Endothelial cell of umbilical vein (primary cell): ENCODE results near the gene VPREB1. TPM values are rescaled to one million over a fixed set of nuclear protein-coding genes. Genes with fewer than 3 reads are reported as not detected.

Experiments used
- BruUV-seq: library from RNA; stranded (reverse); fragments of 400-500 nt; replicated peaks from 2 replicates; lab custom pipeline; 2021; lab: Mats Ljungman, UMichigan
- CTCF ChIA-PET: fragments of 300-600, 350-600 bp; sonication (Branson Sonifier 250); formaldehyde crosslinking; loops from one replicate; lab custom pipeline; 2021; ENCODE audit warnings: antibody characterized with exemption, inconsistent platforms; lab: Charles Lee
- POLR2A ChIA-PET: fragments of 300-600, 350-600 bp; sonication (Branson Sonifier 250); formaldehyde crosslinking; loops from one replicate; lab custom pipeline; 2021; ENCODE audit warnings: antibody characterized with exemption, inconsistent platforms; lab: Charles Lee
- DNase-seq: peaks from one replicate; pipeline ENCODE4 v3.0.0-alpha.2; 2011; ENCODE audit warnings: low read depth, low spot score
- FAIRE-seq: peaks from 2 replicates; lab custom pipeline; 2011; peaks lifted over from hg19 to GRCh38; lab: Jason Lieb, UNC
- H2AFZ ChIP-seq: 2 replicates; pipeline ENCODE4 v1.6.0; 2012; ENCODE audit warnings: low read depth, low read length, control low read depth, inconsistent platforms
- H3K27ac ChIP-seq: 2 replicates; pipeline ENCODE4 v1.5.1; 2011; ENCODE audit warnings: low read depth, mild to moderate bottlenecking, control low read depth, low read length, moderate library complexity; ENCODE audit not compliant: insufficient read depth
- H3K27me3 ChIP-seq, 2 experiments: 2 replicates each; pipeline versions ENCODE4 v1.6.0 to v1.6.1; 2011; ENCODE audit warnings: low read length in 2 of 2, mixed read lengths in 1 of 2; ENCODE audit not compliant: control insufficient read depth in 2 of 2, insufficient read depth in 2 of 2
- H3K36me3 ChIP-seq, 2 experiments: 2 replicates in 1 of 2; 3 replicates in 1 of 2; pipeline ENCODE4 v1.5.1; 2011; ENCODE audit warnings: low read length in 2 of 2, mild to moderate bottlenecking in 1 of 2, moderate library complexity in 1 of 2; ENCODE audit not compliant: control insufficient read depth in 2 of 2, insufficient read depth in 2 of 2; ENCODE audit errors: extremely low read depth in 1 of 2
- H3K4me1 ChIP-seq: 3 replicates; pipeline ENCODE4 v1.5.1; 2011; ENCODE audit warnings: mild to moderate bottlenecking, low read length; ENCODE audit not compliant: control insufficient read depth, insufficient read depth; ENCODE audit errors: extremely low read depth
- H3K4me2 ChIP-seq: 2 replicates; pipeline ENCODE4 v1.6.1; 2011; ENCODE audit warnings: low read length, control low read depth, mixed read lengths; ENCODE audit not compliant: insufficient read depth
- H3K4me3 ChIP-seq, 3 experiments: fragments of 200-600 bp in 1 of 3; sonication (generic), shearing (Covaris generic) in 1 of 3; replicated peaks in 1 of 3; 2 replicates each; pipeline ENCODE4 v1.5.1; 2011 to 2016; ENCODE audit warnings: control low read depth in 3 of 3, low read length in 3 of 3, mild to moderate bottlenecking in 2 of 3, inconsistent platforms in 1 of 3, low read depth in 1 of 3, moderate library complexity in 1 of 3; ENCODE audit not compliant: insufficient read depth in 1 of 3
- H3K79me2 ChIP-seq: 2 replicates; pipeline ENCODE4 v1.6.0; 2012; ENCODE audit warnings: low read length, inconsistent platforms; ENCODE audit not compliant: control insufficient read depth, insufficient read depth
- H3K9ac ChIP-seq: replicated peaks from 2 replicates; pipeline ENCODE3; 2011; ENCODE audit warnings: low read length, control low read depth; ENCODE audit not compliant: insufficient read depth; ENCODE audit errors: extremely low read depth
- H3K9me1 ChIP-seq: replicated peaks from 3 replicates; pipeline ENCODE4 v1.6.0; 2011; ENCODE audit warnings: mild to moderate bottlenecking, low read length; ENCODE audit not compliant: control insufficient read depth, insufficient read depth; ENCODE audit errors: extremely low read depth
- H3K9me3 ChIP-seq: replicated peaks from 2 replicates; pipeline ENCODE4 v1.5.1; 2012; ENCODE audit warnings: low read length, inconsistent platforms; ENCODE audit not compliant: control insufficient read depth, insufficient read depth
- H4K20me1 ChIP-seq: replicated peaks from 2 replicates; pipeline ENCODE3; 2011; ENCODE audit warnings: mild to moderate bottlenecking, low read length; ENCODE audit not compliant: control insufficient read depth, insufficient read depth; ENCODE audit errors: extremely low read depth
- EZH2 ChIP-seq: IDR thresholded peaks from 2 replicates; pipeline ENCODE4 v1.6.1; 2012; ENCODE audit warnings: borderline replicate concordance, low read depth, mild to moderate bottlenecking, moderate library complexity, low read length, inconsistent platforms; ENCODE audit not compliant: severe bottlenecking
- FOS ChIP-seq: IDR thresholded peaks from 2 replicates; pipeline ENCODE4 v1.6.1; 2011; ENCODE audit warnings: mild to moderate bottlenecking, low read length, moderate library complexity, borderline replicate concordance; ENCODE audit not compliant: insufficient read depth
- GATA2 ChIP-seq: IDR thresholded peaks from 2 replicates; pipeline ENCODE4 v1.7.0; 2011; ENCODE audit warnings: low read depth, mild to moderate bottlenecking, moderate library complexity, mixed read lengths, low read length; ENCODE audit not compliant: insufficient read length, insufficient read depth
- JUN ChIP-seq: IDR thresholded peaks from 2 replicates; pipeline ENCODE4 v1.6.1; 2011; ENCODE audit warnings: borderline replicate concordance, low read depth; ENCODE audit not compliant: insufficient read length, insufficient read depth
- MYC ChIP-seq: IDR thresholded peaks from one replicate; pipeline ENCODE4 v1.6.1; 2011; ENCODE audit warnings: mild to moderate bottlenecking, low read depth, low read length
- POLR2A ChIP-seq: IDR thresholded peaks from 2 replicates; pipeline ENCODE4 v1.6.1; 2012; ENCODE audit warnings: low read depth, mild to moderate bottlenecking, control low read depth, low read length
- POLR2AphosphoS5 ChIP-seq: IDR thresholded peaks from 2 replicates; pipeline ENCODE4 v1.6.1; 2012; ENCODE audit warnings: low read depth, mild to moderate bottlenecking, control low read depth, low read length, moderate library complexity; ENCODE audit not compliant: insufficient read depth
- dilution Hi-C: fragments of 300-500 bp; cut with MboI; formaldehyde crosslinking; loops from one replicate; pipeline ENCODE4 v1.15.0; 2019; ENCODE audit warnings: low sequenced_read_pairs; ENCODE audit not compliant: extremely low pct_ligation_motif_present
- intact Hi-C: fragments of 100-400 bp; cut with micrococcal nuclease; formaldehyde crosslinking; loops from one replicate; pipeline ENCODE4 v1.10.0; 2022
- polyA plus RNA-seq, 4 experiments: library from polyadenylated mRNA; depleted of rRNA in 3 of 4; stranded (reverse) in 3 of 4; unstranded in 1 of 4; fragments of >200 nt; gene quantifications; 2 replicates each; pipeline versions ENCODE4 v1.2.1 to v1.2.3, GENCODE V29; 2011 to 2012; ENCODE audit warnings: missing spikeins in 1 of 4
- total RNA-seq: library from RNA; stranded (reverse); gene quantifications from 2 replicates; pipeline ENCODE4 v1.2.3, GENCODE V29; 2021
- TF ChIP-seq, protein P1 (sequence below), 2 donors: IDR thresholded peaks; 1 replicate in 1 of 2; 2 replicates in 1 of 2; pipeline ENCODE4 v1.5.1; 2011; ENCODE audit warnings: low read length in 2 of 2, mild to moderate bottlenecking in 2 of 2, moderate library complexity in 2 of 2, control low read depth in 1 of 2, inconsistent platforms in 1 of 2, low read depth in 1 of 2; ENCODE audit not compliant: insufficient read depth in 1 of 2; ENCODE audit errors: extremely low read depth in 1 of 2
- TF ChIP-seq, protein P2 (sequence below): IDR thresholded peaks from 2 replicates; pipeline ENCODE4 v1.6.1; 2011; ENCODE audit not compliant: insufficient read depth, insufficient read length

The VPREB1 gene
- total and polyA plus RNA-seq, 2 donors (not counting 3 experiments of a cell fraction or from before 2014, with no cell fraction given): not detected

DNA sequence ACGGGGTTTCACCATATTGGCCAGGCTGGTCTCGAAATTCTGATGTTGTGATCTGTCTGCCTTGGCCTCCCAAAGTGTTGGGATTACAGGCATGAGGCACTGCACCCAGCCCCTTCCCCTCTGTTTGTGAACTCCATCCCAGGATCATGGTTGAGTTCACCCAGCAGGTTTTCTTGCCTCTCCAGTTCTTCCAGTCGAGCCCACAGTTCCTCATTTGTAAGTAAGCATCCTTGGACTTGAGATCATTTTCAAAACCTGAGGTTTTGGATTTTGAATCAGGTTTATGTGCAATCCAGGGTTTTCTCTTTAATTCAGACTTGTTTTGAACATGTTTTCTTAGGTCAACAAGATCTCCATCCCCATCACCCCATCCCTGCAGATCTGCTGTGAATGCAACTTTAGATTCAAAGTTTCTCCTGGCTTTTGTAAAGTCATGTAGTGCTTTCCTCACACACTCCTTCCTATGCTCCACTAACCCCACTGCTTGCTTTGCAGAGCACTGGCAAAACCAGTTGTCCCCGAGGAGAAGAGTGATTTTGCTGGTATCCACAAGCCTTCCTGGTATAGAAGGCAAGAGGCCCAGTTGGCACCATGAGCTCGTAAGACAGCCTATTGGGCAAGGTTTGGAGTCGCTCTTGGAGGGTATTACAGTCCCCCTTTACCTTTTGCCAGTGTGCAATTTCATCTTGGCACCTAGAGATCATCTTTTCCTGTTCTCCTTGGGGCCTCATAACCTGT, 14.7 kb upstream of the VPREB1 start:
- BruUV-seq: no TSS peak
- H3K79me2 ChIP-seq: no peaks in the 10 kb centered on the region
- CTCF ChIA-PET: interaction anchor here (0.9 to 1.0 kb wide), 2 partner anchors 13 to 113 kb away, joined by 3 to 4 read pairs; no protein-coding TSS in a partner anchor
- no peaks in the 10 kb centered on the region for H3K27me3 ChIP-seq
- no peaks in the 10 kb centered on the region for H3K9me3 ChIP-seq
- no peaks in the 10 kb centered on the region for H3K36me3 ChIP-seq
- H3K4me3 ChIP-seq: no peak overlapping the region
- no peak overlapping the region for H2AFZ ChIP-seq
- TF ChIP-seq FOS: no peak
- no peak for TF ChIP-seq POLR2A
- no peak for TF ChIP-seq POLR2AphosphoS5
- TF ChIP-seq JUN: no peak
- TF ChIP-seq, protein P1, sequence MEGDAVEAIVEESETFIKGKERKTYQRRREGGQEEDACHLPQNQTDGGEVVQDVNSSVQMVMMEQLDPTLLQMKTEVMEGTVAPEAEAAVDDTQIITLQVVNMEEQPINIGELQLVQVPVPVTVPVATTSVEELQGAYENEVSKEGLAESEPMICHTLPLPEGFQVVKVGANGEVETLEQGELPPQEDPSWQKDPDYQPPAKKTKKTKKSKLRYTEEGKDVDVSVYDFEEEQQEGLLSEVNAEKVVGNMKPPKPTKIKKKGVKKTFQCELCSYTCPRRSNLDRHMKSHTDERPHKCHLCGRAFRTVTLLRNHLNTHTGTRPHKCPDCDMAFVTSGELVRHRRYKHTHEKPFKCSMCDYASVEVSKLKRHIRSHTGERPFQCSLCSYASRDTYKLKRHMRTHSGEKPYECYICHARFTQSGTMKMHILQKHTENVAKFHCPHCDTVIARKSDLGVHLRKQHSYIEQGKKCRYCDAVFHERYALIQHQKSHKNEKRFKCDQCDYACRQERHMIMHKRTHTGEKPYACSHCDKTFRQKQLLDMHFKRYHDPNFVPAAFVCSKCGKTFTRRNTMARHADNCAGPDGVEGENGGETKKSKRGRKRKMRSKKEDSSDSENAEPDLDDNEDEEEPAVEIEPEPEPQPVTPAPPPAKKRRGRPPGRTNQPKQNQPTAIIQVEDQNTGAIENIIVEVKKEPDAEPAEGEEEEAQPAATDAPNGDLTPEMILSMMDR (IDR thresholded peaks at IDR 0.05; ENCODE audit: extremely low read depth in 1 of 2, insufficient read depth in 1 of 2, low read depth in 1 of 2, low read length in 2 of 2): no peak
- TF ChIP-seq, protein P2, sequence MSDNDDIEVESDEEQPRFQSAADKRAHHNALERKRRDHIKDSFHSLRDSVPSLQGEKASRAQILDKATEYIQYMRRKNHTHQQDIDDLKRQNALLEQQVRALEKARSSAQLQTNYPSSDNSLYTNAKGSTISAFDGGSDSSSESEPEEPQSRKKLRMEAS: no peak
- TF ChIP-seq GATA2: no peak
- TF ChIP-seq EZH2: no peak
- no peak for TF ChIP-seq MYC
- no peaks in the 10 kb centered on the region for H3K9me1 ChIP-seq
- intact Hi-C loops (no loop called here), dilution Hi-C loops (no loop called here)
- H3K4me1 ChIP-seq: no peaks in the 10 kb centered on the region
- POLR2A ChIA-PET: no interaction called here
- H3K4me2 ChIP-seq: no peak overlapping the region
- no peaks in the 10 kb centered on the region for H4K20me1 ChIP-seq
- no peak overlapping the region for H3K9ac ChIP-seq
- no peak overlapping the region for H3K27ac ChIP-seq
- no peak for DNase-seq
- FAIRE-seq: no peak
